Measurements from ENCODE around the gene ZBTB40. TPM values are rescaled to one million over a fixed set of nuclear protein-coding genes. Genes with fewer than 3 reads are reported as not detected.

Gene ZBTB40
- total RNA-seq, 1 experiment from 2014 or later: 16.3 TPM

GRCh38 chr1:22542886-22543285 is 91.2 kb downstream of the ZBTB40 start:
- no peak overlapping the region for H3K23ac ChIP-seq (ENCODE audit: insufficient read length, low read depth, low read length)
- H4K8ac ChIP-seq (replicated peaks; ENCODE audit: insufficient read length, low read depth, low read length): no peak overlapping the region
- H3K14ac ChIP-seq (ENCODE audit: insufficient read depth, low read length): no peak overlapping the region
- H2BK120ac ChIP-seq (ENCODE audit: low read depth, low read length, poor library complexity, severe bottlenecking): no peak overlapping the region
- no peak overlapping the region for H2BK15ac ChIP-seq (ENCODE audit: low read depth, low read length)
- Mint-ChIP-seq H3K36me3 (ENCODE audit: insufficient read depth in 1 of 3, low read depth in 3 of 3) (no peaks in the 10 kb centered on the region), H3K4me3 (no peak overlapping the region), H3K27me3 (ENCODE audit: low read depth) (peaks cover 13% of the 10 kb centered on the region), H3K4me1 (peaks cover 0 to 21% of the 10 kb centered on the region in 2 experiments; a peak in 3 of 4 replicates), H3K27ac (no peak overlapping the region), H3K9me3 (no peaks in the 10 kb centered on the region)
- no peak overlapping the region for H3K27ac ChIP-seq (ENCODE audit: insufficient read length, low read depth, low read length)
- no peak overlapping the region for H2AFZ ChIP-seq (ENCODE audit: low read length)
- no peaks in the 10 kb centered on the region for H3K27me3 ChIP-seq (ENCODE audit: insufficient read depth, low read length)
- H3K23me2 ChIP-seq (ENCODE audit: insufficient read length, low read depth, low read length, poor library complexity, severe bottlenecking): no peaks in the 10 kb centered on the region
- no peaks in the 10 kb centered on the region for H3K79me2 ChIP-seq (ENCODE audit: insufficient read depth, low read length)
- no peak overlapping the region for H2BK12ac ChIP-seq (ENCODE audit: insufficient read length, low read depth, low read length)
- no peak overlapping the region for H2BK5ac ChIP-seq (ENCODE audit: insufficient read length, low read length)
- DNase-seq: no peak
- no peak overlapping the region for H3K9ac ChIP-seq (ENCODE audit: extremely low read depth, insufficient read length, low read length)
- H3T11ph ChIP-seq (ENCODE audit: low read length): no peak overlapping the region
- peak; percentile 18; the same call in 1 of the 3 replicates for TF ChIP-seq CTCF (conservative IDR thresholded peaks at IDR 0.05)
- no peak overlapping the region for H4K91ac ChIP-seq (ENCODE audit: insufficient read length, low read depth, low read length)
- H4K20me1 ChIP-seq (ENCODE audit: control insufficient read depth, insufficient read depth, insufficient read length): no peaks in the 10 kb centered on the region
- no peaks in the 10 kb centered on the region for H3K4me1 ChIP-seq (ENCODE audit: insufficient read depth, low read length)
- H3K4me2 ChIP-seq (ENCODE audit: insufficient read depth, insufficient read length, low read length): no peak overlapping the region
- no peaks in the 10 kb centered on the region for H3K79me1 ChIP-seq (ENCODE audit: insufficient read depth, low read depth, low read length, poor library complexity, severe bottlenecking)
- no peak overlapping the region for H2AK5ac ChIP-seq (ENCODE audit: insufficient read length, low read length)
- no CpG with 5 or more reads among the region's 9 CpGs for WGBS (ENCODE audit: extremely low coverage, insufficient read length, low lambda C conversion rate)
- H4K5ac ChIP-seq (ENCODE audit: insufficient read length, low read depth, low read length): no peak overlapping the region
- no peak overlapping the region for H3K4ac ChIP-seq (ENCODE audit: low read depth, low read length)
- no peak overlapping the region for H3K18ac ChIP-seq (ENCODE audit: insufficient read length, low read depth, low read length)
- H3K9me3 ChIP-seq (ENCODE audit: control insufficient read depth, low read depth, low read length): no peaks in the 10 kb centered on the region
- H3K56ac ChIP-seq (ENCODE audit: insufficient read length, low read depth, low read length): no peak overlapping the region
- H2BK20ac ChIP-seq (ENCODE audit: low read depth, low read length, poor library complexity, severe bottlenecking): no peak overlapping the region
